ENCODE measurements around the gene SPTY2D1. TPM values are rescaled to one million over a fixed set of nuclear protein-coding genes. Genes with fewer than 3 reads are reported as not detected.
"Not testable (repeated sequence)": the region's sequence is repeated elsewhere in the genome, so short reads cannot be mapped to it uniquely, and the experiment has no call there.

SPTY2D1 gene
- polyA plus RNA-seq (2011; rRNA removed) (13.7 and 18.6 TPM in 2 replicates), polyA minus RNA-seq (2011; rRNA and poly(A)+ RNA removed) (19.8 and 23.3 TPM in 2 replicates)

- Histone ChIP-seq H3K9me3 (ENCODE audit: control insufficient read depth, insufficient read depth, low read length) (no peaks in the 10 kb centered on the region), H3K27ac (ENCODE audit: low read depth, low read length) (peak within 1 kb of the TSS; percentile 98), H3K4me3 (ENCODE audit: low read depth, low read length) (peak within 1 kb of the TSS; percentile 70), H3K27me3 (ENCODE audit: control insufficient read depth, insufficient read depth, low read length) (no peaks in the 10 kb centered on the region)
- DNase-seq (ENCODE audit: low read depth, low spot score): peak; percentile 98
- POLR2A ChIA-PET: interaction anchor here (0.5 to 1.6 kb wide), 15 partner anchors 9 to 250 kb away, joined by 3 to 11 read pairs (median 3); partner anchors contain the start of genes LDHA, TMEM86A and UEVLD
- TF ChIP-seq, protein P1, sequence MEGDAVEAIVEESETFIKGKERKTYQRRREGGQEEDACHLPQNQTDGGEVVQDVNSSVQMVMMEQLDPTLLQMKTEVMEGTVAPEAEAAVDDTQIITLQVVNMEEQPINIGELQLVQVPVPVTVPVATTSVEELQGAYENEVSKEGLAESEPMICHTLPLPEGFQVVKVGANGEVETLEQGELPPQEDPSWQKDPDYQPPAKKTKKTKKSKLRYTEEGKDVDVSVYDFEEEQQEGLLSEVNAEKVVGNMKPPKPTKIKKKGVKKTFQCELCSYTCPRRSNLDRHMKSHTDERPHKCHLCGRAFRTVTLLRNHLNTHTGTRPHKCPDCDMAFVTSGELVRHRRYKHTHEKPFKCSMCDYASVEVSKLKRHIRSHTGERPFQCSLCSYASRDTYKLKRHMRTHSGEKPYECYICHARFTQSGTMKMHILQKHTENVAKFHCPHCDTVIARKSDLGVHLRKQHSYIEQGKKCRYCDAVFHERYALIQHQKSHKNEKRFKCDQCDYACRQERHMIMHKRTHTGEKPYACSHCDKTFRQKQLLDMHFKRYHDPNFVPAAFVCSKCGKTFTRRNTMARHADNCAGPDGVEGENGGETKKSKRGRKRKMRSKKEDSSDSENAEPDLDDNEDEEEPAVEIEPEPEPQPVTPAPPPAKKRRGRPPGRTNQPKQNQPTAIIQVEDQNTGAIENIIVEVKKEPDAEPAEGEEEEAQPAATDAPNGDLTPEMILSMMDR (IDR thresholded peaks at IDR 0.05; ENCODE audit: low read depth, low read length): no peak
- CTCF ChIA-PET: interaction anchor here (0.9 to 1.9 kb wide), 5 partner anchors 17 to 130 kb away, joined by 3 to 12 read pairs (median 5); no protein-coding TSS in a partner anchor
These were observed at the start of gene SPTY2D1 for GRCh38 chr11:18634140-18635032. Gene SPTY2D1 (minus strand): TSS chr11:18634342. CDS start chr11:18634257, 85 bp downstream.

DNA sequence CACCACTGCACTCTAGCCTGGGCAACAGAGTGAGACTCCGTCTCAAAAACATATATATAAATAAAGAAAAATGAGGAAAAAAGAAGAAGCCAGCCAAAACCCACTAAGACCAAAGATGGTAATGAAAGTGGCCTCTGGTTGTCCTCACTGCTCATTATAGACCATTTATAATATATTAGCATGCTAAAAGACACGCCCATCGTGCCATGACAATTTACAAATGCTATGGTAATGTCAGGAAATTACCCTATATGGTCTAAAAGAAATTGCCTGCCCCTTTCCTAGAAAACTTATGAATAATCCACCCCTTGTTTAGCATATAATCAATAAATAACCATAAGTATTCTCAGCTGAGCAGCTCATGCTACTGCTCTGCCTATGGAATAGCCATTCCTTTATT lies 48.3 kb upstream of the SPTY2D1 start:
- no peak for DNase-seq (ENCODE audit: low read depth, low spot score)
- no peaks in the 10 kb centered on the region for H3K9me3 ChIP-seq (ENCODE audit: control insufficient read depth, insufficient read depth, low read length)
- POLR2A ChIA-PET: no interaction called here

DNA sequence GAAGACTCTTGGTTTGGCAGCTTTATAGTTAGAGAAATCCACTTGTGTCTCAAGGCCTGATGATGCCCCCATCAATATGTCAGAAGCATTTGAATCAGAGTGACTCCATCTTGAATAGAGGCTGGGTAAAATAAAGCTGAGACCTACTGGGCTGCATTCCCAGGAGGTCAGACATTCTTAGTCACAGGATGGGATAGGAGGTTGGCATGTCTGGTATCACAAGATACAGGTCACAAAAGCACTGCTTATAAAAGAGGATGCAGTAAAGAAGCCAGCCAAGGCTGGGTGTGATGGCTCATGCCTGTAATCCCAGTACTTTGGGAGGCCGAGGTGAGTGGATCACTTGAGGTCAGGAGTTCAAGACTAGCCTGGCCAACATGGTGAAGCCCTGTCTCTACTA lies 47.8 kb upstream of the SPTY2D1 start:
- DNase-seq (ENCODE audit: low read depth, low spot score); H3K27ac ChIP-seq (ENCODE audit: low read depth, low read length); H3K4me3 ChIP-seq (ENCODE audit: low read depth, low read length); POLR2A ChIA-PET; H3K27me3 ChIP-seq (ENCODE audit: control insufficient read depth, insufficient read depth, low read length); H3K9me3 ChIP-seq (ENCODE audit: control insufficient read depth, insufficient read depth, low read length); CTCF ChIA-PET: not testable (repeated sequence)

More for the DNA sequence above, 48.3 kb upstream of the SPTY2D1 start:
- peaks cover 5% of the 10 kb centered on the region for H3K27me3 ChIP-seq (ENCODE audit: control insufficient read depth, insufficient read depth, low read length)
- H3K27ac ChIP-seq (ENCODE audit: low read depth, low read length): no peak overlapping the region
- H3K4me3 ChIP-seq (ENCODE audit: low read depth, low read length): no peak overlapping the region
- TF ChIP-seq, protein P1 (IDR thresholded peaks at IDR 0.05; ENCODE audit: low read depth, low read length): no peak
- CTCF ChIA-PET: no interaction called here

GRCh38 chr11:18677560-18677959 lies 43.4 kb upstream of the SPTY2D1 start:
- ChIA-PET CTCF (no interaction called here), POLR2A (no interaction called here)
- H3K27ac ChIP-seq (ENCODE audit: low read depth, low read length): no peak overlapping the region
- no peak for DNase-seq (ENCODE audit: low read depth, low spot score)
- no peak overlapping the region for H3K4me3 ChIP-seq (ENCODE audit: low read depth, low read length)
- no peaks in the 10 kb centered on the region for H3K27me3 ChIP-seq (ENCODE audit: control insufficient read depth, insufficient read depth, low read length)
- H3K9me3 ChIP-seq (ENCODE audit: control insufficient read depth, insufficient read depth, low read length): no peaks in the 10 kb centered on the region
- TF ChIP-seq, protein P1 (IDR thresholded peaks at IDR 0.05; ENCODE audit: low read depth, low read length): no peak

- TF ChIP-seq, protein P1 (IDR thresholded peaks at IDR 0.05; ENCODE audit: low read depth, low read length): no peak
- ChIA-PET CTCF (interaction anchor here (0.5 kb wide), 1 partner anchor 474 kb away, joined by 4 read pairs; no protein-coding TSS in a partner anchor), POLR2A (no interaction called here)
- DNase-seq (ENCODE audit: low read depth, low spot score): no peak
- Histone ChIP-seq H3K9me3 (ENCODE audit: control insufficient read depth, insufficient read depth, low read length) (no peaks in the 10 kb centered on the region), H3K27me3 (ENCODE audit: control insufficient read depth, insufficient read depth, low read length) (no peaks in the 10 kb centered on the region), H3K27ac (ENCODE audit: low read depth, low read length) (no peak overlapping the region), H3K4me3 (ENCODE audit: low read depth, low read length) (no peak overlapping the region)
These were observed 42.7 kb upstream of the SPTY2D1 start for GRCh38 chr11:18676803-18677202.

DNA sequence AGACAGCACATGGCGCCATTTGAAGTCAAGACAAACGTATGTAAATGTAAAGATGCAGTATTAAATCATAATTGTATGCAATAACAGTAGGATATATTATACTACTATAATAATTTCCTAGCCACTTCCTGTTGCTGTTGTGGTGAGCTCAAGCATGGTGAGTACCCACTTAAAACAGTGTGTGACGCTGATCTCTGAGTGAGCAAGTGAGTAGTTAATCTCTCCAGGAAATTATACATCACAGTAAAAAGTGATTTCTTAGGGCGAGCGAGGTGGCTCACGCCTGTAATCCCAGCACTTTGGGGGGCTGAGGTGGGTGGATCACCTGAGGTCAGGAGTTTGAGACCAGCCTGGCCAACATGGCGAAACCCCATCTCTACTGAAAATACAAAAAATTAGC lies 38.1 kb upstream of the SPTY2D1 start:
- POLR2A ChIA-PET; CTCF ChIA-PET; H3K4me3 ChIP-seq (ENCODE audit: low read depth, low read length): not testable (repeated sequence)

More for the DNA sequence above, 38.1 kb upstream of the SPTY2D1 start:
- not testable (repeated sequence) for DNase-seq (ENCODE audit: low read depth, low spot score); H3K9me3 ChIP-seq (ENCODE audit: control insufficient read depth, insufficient read depth, low read length); H3K27me3 ChIP-seq (ENCODE audit: control insufficient read depth, insufficient read depth, low read length); H3K27ac ChIP-seq (ENCODE audit: low read depth, low read length)
